DND-41 (cell line): ENCODE results near the gene FHOD3.

Source experiments
- EZH2 ChIP-seq: IDR thresholded peaks from 3 replicates; pipeline ENCODE4 v1.6.1; 2012; ENCODE audit warnings: borderline replicate concordance, low read depth, mild to moderate bottlenecking, moderate library complexity, low read length, inconsistent platforms; ENCODE audit not compliant: severe bottlenecking
- TF ChIP-seq, protein P1 (sequence below): IDR thresholded peaks from 2 replicates; pipeline ENCODE4 v1.5.1; 2012; ENCODE audit warnings: borderline replicate concordance, low read length, moderate library complexity, mild to moderate bottlenecking; ENCODE audit not compliant: poor library complexity, severe bottlenecking; ENCODE audit errors: extremely low read depth

GRCh38 chr18:36403896-36404820 lies 106.6 kb downstream of the FHOD3 start:
- TF ChIP-seq, protein P1, sequence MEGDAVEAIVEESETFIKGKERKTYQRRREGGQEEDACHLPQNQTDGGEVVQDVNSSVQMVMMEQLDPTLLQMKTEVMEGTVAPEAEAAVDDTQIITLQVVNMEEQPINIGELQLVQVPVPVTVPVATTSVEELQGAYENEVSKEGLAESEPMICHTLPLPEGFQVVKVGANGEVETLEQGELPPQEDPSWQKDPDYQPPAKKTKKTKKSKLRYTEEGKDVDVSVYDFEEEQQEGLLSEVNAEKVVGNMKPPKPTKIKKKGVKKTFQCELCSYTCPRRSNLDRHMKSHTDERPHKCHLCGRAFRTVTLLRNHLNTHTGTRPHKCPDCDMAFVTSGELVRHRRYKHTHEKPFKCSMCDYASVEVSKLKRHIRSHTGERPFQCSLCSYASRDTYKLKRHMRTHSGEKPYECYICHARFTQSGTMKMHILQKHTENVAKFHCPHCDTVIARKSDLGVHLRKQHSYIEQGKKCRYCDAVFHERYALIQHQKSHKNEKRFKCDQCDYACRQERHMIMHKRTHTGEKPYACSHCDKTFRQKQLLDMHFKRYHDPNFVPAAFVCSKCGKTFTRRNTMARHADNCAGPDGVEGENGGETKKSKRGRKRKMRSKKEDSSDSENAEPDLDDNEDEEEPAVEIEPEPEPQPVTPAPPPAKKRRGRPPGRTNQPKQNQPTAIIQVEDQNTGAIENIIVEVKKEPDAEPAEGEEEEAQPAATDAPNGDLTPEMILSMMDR = no peak
- no peak for TF ChIP-seq EZH2
